HG02610 (cell line): ENCODE measurements around the gene CAMK2N2.

Experiments used
- ATAC-seq: cut with Tn5 transposase; IDR thresholded peaks from one replicate; pipeline ENCODE4 v1.9.1; 2021; ENCODE audit warnings: mild to moderate bottlenecking, moderate library complexity; ENCODE audit not compliant: unreplicated experiment

CAMK2N2 gene

DNA sequence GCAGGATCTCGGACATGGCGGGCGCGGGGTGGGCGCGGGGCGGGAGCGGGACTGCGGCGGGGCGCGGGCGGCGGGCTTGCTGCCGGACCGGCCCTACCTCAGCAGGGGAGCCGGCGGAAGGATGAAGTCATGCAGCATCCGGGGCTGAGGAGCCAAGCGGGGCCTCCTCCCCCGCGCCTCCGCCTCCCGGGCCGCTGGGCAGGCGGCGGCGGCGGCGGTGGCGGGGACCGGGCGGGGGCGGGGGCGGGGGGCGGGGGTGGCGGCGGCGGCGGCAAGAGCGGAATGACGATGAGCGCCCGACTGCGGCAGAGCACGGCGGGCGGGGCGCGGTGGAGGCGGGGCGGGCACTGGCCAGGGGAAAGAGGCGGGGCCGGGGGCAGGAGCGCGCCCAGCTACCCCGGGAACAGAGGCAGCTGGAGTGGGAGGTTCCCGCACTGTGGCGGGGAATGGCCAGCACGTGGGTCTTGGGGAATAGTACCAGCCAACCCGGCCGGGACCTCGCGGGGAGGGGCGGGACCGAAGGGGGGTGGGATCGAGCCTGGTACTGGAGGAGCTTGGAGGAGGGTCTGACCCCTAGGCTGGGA, at the start of gene CAMK2N2:
CAMK2N2 (minus strand) TSS at position 284 of the 584 bp plus-strand sequence; CDS start at position 16, 268 bp downstream.
- no peak for ATAC-seq

DNA sequence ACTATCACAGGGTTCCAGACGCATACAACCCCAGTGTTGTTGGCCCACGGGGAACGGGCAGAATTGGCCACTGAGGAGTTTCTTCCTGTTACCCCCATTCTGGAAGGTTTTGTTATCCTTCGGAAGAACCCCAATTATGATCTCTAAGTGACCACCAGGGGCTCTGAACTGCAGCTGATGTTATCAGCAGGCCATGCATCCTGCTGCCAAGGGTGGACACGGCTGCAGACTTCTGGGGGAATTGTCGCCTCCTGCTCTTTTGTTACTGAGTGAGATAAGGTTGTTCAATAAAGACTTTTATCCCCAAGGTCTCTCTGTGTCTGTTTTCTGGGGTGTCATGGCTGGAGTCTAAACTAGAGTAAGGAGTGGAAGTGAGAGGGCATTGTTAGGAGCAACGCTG, 47.4 kb upstream of the CAMK2N2 start:
- ATAC-seq: no peak

DNA sequence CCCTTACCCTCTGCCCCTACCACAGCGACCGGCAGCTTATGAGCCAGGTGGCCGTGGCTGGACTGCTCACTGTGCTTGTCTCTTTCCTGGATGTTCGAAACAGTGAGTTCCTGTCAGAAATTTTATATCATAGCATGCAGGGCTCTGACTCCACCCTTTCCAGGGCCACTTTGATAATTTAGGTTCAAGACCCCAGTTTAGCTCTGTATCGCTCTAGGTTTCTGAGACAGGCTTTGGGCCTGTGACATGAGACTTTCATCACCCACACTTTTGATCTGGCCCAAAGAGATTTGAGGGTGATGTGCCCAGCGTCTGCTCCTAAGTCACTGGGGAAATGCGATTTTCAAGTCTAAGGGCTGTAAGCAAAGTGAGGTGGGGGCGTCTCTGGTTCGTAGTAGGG, 46.6 kb upstream of the CAMK2N2 start:
- ATAC-seq: no peak

DNA sequence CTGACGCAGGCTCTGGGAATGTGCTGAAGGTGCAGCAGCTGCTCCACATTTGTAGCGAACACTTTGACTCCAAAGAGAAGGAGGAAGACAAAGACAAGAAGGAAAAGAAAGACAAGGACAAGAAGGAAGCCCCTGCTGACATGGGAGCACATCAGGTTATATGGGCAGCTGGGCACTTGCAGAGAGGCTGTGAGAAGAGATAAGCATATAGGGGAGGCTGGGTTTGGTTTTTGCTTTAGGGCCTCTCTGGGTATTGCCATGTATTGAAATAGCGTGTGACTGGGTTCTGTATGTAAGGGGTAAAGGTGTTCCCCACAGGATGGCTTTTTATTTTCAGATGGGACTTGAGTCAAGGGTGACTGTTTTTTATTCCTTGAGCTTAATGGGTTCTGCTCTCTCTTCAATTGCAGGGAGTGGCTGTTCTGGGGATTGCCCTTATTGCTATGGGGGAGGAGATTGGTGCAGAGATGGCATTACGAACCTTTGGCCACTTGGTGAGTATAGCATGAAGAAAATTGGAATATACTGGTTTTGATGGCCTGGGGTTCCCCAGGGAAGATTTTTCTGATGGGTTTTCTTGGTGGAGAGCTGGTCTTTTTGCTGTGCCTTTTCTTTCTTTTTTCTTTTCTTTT, 45.1 kb upstream of the CAMK2N2 start:
- no peak for ATAC-seq

- no peak for ATAC-seq
Measured at GRCh38 chr3:184305577-184305976, 44.2 kb upstream of the CAMK2N2 start.

DNA sequence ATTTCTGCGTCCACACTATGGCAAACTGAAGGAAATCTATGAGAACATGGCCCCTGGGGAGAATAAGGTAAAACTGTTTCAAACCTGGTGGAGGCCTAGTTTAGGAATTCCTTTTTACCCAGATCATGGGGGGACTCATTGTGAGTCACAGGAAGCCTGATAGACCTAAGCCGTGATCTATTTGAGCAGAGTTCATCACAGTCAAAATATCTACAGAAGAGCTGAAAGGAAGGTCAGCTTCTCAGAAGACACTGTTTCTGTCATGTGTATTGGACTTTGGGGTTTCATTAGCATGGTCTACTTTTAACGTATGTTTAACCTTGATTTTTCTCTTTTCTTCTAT, 39.0 kb upstream of the CAMK2N2 start:
- ATAC-seq: no peak

DNA sequence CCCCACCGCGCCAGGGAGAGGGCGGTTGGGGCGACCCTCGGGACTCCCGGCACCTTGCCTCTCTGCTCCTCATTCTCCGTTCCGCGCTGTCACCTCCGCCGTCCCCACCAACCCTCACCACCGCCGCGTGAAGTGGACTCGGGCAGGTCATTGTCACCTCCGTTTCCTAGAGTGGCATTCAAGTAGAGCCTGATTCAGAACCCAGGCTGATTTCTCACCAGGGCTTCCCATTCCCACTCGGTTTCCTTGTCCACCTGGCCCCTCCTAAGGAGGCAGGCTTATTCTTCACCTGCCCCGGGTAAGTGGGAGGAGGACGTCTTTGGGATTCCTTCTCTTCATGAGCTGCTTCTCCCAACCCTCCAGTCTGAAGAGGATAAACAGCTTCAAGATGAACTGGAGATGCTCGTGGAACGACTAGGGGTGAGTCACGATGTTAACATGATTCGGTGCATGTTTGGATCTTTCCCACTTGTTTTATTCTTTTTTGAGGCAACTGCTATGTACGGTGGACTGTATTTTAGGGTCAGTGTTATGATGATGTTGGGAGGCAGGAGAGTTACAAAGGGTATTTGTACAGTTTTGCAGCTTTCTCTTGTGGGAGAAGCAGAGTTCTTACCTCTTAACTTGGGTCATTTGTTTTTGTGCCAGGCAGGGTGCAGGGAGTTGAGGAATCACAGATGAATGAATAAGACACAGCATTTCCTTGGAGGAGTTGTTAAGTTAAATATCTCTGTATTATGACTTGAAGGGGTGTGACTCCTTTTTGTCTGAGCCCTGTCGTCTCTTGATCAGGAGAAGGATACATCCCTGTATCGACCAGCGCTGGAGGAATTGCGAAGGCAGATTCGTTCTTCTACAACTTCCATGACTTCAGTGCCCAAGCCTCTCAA, 38.4 kb upstream of the CAMK2N2 start:
- ATAC-seq: no peak

DNA sequence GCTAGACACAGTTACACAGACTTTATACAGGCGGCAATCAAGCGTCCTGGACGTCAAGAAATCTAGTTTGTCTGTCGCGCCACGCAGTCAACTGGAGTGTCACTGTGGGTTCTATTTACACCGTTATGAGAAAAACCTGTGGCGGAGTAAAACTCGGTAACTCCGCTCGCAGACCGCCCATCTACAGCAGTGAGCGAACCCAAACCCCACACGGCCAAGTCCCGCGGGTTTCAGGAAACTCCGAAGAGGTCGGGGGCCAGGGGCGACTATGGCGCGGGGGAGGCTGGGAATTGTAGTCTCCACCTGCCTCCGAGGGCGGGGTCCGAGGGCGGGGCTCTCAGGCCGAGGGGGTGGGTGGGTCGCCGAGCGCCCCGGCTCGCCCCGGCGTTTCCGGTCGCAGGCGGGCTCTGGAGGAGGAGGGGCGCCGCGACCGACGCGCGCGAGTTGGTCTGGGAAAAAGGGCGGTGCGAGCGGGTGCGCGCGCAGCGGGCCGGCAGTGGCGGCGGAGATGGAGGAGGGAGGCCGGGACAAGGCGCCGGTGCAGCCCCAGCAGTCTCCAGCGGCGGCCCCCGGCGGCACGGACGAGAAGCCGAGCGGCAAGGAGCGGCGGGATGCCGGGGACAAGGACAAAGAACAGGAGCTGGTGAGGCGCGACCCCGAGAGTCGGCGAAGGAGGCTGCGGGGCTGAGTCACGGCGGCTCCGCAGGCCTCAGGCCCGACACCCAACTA, 37.6 kb upstream of the CAMK2N2 start, which contains the start of gene PSMD2:
PSMD2 (plus strand) TSS at position 483 of the 729 bp plus-strand sequence; CDS start at position 509, 26 bp downstream.
- ATAC-seq: peak; percentile 95

GRCh38 chr3:184296616-184297015, 35.3 kb upstream of the CAMK2N2 start:
- ATAC-seq: no peak

- ATAC-seq: no peak
Measured at GRCh38 chr3:184295771-184296170, 34.4 kb upstream of the CAMK2N2 start.

- no peak for ATAC-seq
Measured at GRCh38 chr3:184291738-184292445, 30.5 kb upstream of the CAMK2N2 start.

GRCh38 chr3:184291044-184291737, 29.8 kb upstream of the CAMK2N2 start:
- no peak for ATAC-seq

- no peak for ATAC-seq
Measured at GRCh38 chr3:184290331-184290730, 29.0 kb upstream of the CAMK2N2 start.

DNA sequence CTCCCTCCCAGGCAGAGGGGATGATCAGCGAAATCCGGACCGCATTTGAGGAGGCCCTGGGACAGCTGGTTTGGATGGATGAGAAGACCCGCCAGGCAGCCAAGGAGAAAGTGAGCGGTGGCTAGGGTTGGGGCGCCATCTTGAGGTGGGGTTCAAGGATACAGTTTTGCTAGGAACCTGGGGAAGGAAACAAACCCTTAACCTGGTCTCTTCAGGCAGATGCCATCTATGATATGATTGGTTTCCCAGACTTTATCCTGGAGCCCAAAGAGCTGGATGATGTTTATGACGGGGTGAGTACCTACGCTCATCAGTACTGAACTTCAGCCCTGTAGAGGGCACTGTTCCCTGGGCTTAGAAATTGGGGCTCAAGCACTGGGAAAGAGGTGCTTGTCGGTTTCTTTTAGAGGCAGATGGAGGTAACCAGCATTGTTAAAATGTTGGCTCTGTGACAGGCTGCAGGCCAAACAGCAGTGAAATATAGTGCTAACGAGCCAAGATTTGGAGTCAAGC, 28.1 kb upstream of the CAMK2N2 start:
- ATAC-seq: no peak

- no peak for ATAC-seq
Measured at GRCh38 chr3:184284696-184285095, 23.3 kb upstream of the CAMK2N2 start.

DNA sequence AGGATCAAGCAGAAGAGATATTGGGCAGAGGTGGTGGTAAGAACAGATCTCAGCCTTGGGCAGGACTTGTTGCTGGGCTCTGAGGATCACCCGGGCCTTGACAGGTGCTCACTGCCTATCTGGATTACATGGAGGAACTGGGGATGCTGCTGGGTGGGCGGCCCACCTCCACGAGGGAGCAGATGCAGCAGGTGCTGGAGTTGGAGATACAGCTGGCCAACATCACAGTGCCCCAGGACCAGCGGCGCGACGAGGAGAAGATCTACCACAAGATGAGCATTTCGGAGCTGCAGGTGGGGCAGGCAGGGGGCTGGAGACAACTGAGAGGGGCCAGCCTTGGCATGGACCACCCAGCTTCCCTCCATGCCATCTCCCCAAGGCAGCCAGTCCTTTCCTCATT, 22.3 kb upstream of the CAMK2N2 start:
- ATAC-seq: no peak

DNA sequence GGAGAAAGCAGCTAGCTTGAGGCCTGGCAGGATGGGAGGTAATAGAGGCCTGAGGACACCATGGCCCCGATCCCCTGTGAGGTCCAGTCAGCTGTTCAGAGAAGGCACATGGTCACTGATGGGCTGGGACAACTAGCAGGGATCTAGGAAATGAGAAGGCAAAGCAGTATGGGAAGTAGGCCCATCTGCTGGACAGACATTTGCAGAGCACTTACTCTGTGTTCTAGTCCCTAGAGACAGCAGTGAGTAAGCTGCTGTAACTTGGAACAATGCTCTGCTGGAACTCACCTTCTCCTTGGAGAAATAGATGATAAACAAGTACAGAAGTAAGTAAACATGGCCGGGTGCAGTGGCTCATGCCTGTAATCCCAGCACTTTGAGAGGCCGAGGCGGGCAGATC, 21.6 kb upstream of the CAMK2N2 start:
- ATAC-seq: no peak

- ATAC-seq: no peak
Measured at GRCh38 chr3:184277366-184277765, 16.0 kb upstream of the CAMK2N2 start.

DNA sequence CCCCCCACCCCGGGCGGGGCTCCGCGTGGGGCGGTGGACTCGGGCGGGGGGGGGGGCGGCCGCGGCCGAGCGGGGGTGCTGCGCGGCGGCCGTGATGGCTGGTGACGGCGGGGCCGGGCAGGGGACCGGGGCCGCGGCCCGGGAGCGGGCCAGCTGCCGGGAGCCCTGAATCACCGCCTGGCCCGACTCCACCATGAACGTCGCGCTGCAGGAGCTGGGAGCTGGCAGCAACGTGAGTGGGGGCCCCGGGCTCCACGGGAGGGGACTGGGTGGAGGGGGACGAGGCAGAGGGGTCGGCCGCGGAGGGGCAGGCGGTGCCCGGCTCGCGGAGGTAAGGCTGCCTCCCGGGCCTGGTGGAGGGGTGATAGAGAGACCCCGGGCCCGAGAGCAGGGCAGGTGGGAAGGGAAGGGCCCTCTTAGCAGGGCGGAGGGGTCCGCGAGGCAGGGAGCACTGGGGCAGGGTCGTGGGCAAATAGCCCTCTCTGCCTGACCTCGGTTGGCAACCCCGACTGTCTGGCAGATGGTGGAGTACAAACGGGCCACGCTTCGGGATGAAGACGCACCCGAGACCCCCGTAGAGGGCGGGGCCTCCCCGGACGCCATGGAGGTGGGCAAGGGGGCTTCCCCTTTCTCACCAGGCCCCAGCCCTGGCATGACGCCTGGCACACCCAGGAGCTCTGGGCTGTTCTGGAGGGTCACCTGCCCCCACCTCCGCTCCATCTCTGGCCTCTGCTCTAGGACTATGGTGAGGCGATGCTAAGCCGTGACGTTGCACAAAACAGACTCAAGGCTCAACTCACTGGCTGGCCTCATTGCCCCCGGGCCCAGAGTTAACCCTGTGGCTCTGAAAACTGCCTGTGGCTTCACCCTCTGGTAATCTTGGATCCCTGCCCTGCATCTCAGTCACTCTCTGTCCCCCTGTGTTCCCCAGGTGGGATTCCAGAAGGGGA, 14.9 kb upstream of the CAMK2N2 start, which contains the start of gene ECE2:
ECE2 (plus strand) TSS at position 62 of the 950 bp plus-strand sequence; CDS start at position 194, 132 bp downstream.
- ATAC-seq: no peak
